ENCODE measurements around the gene KLHDC9.

KLHDC9 gene, protein sequence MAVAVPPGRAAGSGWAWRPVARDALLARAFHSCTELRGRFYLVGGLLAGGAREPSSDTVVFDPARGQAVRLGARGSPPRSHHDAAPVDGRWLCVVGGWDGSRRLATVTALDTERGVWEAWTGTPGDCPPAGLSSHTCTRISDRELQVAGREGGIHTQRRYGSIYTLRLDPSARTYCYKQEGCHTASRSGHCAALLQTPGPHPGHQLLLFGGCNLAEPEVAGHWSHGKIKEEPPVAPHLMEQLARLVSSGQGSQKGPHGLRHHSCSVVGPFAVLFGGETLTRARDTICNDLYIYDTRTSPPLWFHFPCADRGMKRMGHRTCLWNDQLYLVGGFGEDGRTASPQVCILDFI

DNA sequence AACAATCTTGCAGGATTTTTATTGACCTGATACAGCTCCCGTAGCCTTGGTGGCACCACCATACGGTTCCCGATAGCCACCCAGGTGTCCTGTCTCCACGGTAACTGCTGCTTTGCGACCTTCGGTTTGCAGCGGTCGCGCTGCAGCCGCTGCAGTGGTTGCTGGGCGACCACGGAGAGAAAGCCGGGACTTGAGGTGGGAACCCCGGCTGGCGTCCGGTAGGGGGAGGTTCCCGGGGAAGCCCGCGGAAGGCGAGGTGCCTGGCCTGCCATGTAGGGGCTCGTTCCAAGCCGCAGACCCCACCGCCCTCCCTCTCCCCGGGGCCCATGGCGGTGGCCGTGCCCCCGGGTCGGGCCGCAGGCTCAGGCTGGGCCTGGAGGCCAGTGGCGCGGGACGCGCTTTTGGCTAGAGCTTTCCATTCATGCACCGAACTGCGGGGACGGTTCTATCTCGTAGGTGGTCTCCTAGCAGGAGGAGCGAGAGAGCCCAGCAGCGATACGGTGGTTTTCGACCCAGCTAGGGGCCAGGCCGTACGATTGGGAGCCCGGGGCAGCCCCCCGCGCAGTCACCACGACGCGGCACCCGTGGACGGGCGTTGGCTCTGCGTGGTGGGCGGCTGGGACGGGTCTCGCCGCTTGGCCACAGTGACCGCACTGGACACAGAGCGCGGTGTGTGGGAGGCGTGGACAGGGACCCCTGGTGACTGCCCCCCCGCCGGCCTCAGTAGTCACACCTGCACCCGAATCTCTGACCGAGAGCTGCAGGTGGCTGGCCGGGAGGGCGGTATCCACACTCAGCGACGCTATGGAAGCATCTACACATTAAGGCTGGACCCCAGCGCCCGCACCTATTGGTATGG, at the start of gene KLHDC9:
KLHDC9 (plus strand) TSS at position 152 of the 859 bp plus-strand sequence; CDS start at position 327, 175 bp downstream.
- peak; percentile 98 for DNase-seq
- Histone ChIP-seq H3K4me3 (ENCODE audit: low read depth, low read length) (peak within 1 kb of the TSS; percentile 72), H3K27ac (peak within 1 kb of the TSS; percentile 74)

DNA sequence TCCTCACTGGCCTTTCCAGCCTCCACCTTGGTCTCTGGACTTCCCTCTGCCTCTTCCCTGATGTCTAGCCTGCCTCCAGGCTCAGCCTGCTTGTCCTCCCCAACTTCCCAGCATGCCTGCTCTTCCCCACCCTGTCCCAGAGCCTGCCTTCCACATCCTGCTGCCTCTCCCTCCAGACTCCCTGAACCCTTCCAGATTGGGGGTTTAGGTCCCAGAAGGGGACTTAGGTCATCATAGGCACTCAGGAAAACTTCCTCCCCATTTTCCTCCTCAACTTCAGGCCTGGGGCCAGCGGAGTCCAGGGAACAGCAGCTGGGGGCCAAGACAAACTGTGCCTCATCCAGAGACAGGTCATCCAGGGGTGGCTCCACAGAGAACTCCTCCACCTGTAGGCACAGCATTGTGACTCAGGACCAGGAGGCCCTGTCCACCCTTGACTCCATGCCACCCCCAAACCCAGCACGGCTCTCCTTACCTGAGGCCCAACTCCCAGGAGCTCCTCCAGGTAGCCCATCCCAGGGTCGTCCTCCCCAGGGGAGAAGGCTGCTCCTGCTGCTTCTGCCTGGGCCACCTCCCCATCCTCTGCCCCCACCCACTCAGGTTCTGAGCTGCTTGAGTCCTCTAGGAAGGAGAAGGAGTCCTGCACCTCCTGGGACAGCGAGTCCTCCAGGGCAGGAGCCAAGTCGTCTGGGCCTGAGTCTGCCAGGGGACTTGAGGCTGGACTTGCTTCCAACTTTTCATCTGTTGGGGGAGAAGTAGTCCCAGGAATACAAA, 49.0 kb upstream of the KLHDC9 start:
- TF ChIP-seq, protein P1, sequence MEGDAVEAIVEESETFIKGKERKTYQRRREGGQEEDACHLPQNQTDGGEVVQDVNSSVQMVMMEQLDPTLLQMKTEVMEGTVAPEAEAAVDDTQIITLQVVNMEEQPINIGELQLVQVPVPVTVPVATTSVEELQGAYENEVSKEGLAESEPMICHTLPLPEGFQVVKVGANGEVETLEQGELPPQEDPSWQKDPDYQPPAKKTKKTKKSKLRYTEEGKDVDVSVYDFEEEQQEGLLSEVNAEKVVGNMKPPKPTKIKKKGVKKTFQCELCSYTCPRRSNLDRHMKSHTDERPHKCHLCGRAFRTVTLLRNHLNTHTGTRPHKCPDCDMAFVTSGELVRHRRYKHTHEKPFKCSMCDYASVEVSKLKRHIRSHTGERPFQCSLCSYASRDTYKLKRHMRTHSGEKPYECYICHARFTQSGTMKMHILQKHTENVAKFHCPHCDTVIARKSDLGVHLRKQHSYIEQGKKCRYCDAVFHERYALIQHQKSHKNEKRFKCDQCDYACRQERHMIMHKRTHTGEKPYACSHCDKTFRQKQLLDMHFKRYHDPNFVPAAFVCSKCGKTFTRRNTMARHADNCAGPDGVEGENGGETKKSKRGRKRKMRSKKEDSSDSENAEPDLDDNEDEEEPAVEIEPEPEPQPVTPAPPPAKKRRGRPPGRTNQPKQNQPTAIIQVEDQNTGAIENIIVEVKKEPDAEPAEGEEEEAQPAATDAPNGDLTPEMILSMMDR (IDR thresholded peaks at IDR 0.05; ENCODE audit: low read depth, low read length) = no peak
- H3K4me3 ChIP-seq (ENCODE audit: low read depth, low read length) = no peak overlapping the region
- peaks cover 36% of the 10 kb centered on the region for H3K9me3 ChIP-seq (ENCODE audit: severe bottlenecking)
- peaks cover 3% of the 10 kb centered on the region; the same call in 1 of the 2 replicates for H3K36me3 ChIP-seq
- no peak overlapping the region for H3K27ac ChIP-seq
- H3K27me3 ChIP-seq (ENCODE audit: insufficient read depth, low read depth, severe bottlenecking) = no peaks in the 10 kb centered on the region
- DNase-seq = no peak

More for the DNA sequence above, at the start of gene KLHDC9:
- TF ChIP-seq, protein P1 (IDR thresholded peaks at IDR 0.05; ENCODE audit: low read depth, low read length) = peak; percentile 57
- peaks cover 29% of the 10 kb centered on the region for H3K36me3 ChIP-seq
- peaks cover 12% of the 10 kb centered on the region for H3K27me3 ChIP-seq (ENCODE audit: insufficient read depth, low read depth, severe bottlenecking)
- no peaks in the 10 kb centered on the region for H3K9me3 ChIP-seq (ENCODE audit: severe bottlenecking)

DNA sequence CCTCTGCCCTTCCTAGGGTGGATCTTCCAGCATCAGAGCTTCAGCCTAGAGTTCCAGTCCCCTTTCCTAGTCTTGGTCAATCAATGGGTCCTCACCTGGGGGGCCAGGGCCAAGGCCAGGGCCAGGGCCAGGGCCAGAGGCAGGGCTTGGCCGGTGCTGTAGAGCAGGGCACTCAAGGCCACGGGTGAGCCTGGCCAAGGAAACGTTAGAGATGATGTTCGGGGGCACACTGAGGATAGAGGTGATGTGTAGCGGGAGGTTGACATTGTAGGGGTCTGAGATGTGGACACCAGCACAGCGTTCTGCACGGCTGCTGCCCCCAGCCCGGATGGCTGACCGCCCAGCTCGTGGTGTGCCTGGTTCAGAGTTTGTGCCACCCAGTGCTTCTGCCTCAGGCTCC, 46.9 kb upstream of the KLHDC9 start:
- H3K27ac ChIP-seq = no peak overlapping the region
- no peak for DNase-seq
- peaks cover 4% of the 10 kb centered on the region for H3K27me3 ChIP-seq (ENCODE audit: insufficient read depth, low read depth, severe bottlenecking)
- no peaks in the 10 kb centered on the region for H3K36me3 ChIP-seq
- H3K4me3 ChIP-seq (ENCODE audit: low read depth, low read length) = no peak overlapping the region
- peaks cover 36% of the 10 kb centered on the region for H3K9me3 ChIP-seq (ENCODE audit: severe bottlenecking)
- TF ChIP-seq, protein P1 (IDR thresholded peaks at IDR 0.05; ENCODE audit: low read depth, low read length) = no peak

DNA sequence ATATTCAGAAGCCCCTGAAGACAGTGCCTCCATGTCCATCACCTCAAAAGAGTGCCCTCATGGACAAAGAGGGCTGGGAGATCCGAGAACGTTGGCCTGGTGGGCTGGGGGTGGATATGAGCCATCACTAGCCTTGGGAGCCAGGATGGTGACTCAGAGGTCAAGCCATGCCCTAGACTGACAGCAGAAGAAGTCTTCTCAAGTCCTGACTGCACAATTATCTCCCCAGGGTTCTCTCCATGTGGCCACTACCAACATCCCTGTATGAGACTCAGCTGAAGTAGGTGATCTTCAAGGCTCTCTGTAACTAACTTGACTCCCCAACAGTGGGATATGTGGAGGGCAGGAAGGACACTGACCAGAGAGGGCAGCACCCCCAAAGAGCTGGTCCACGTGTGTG, 45.3 kb upstream of the KLHDC9 start:
- Histone ChIP-seq H3K9me3 (ENCODE audit: severe bottlenecking) (peaks cover 20% of the 10 kb centered on the region), H3K27ac (no peak overlapping the region), H3K36me3 (no peaks in the 10 kb centered on the region), H3K4me3 (ENCODE audit: low read depth, low read length) (no peak overlapping the region), H3K27me3 (ENCODE audit: insufficient read depth, low read depth, severe bottlenecking) (peaks cover 4% of the 10 kb centered on the region)
- TF ChIP-seq, protein P1 (IDR thresholded peaks at IDR 0.05; ENCODE audit: low read depth, low read length) = no peak
- no peak for DNase-seq

DNA sequence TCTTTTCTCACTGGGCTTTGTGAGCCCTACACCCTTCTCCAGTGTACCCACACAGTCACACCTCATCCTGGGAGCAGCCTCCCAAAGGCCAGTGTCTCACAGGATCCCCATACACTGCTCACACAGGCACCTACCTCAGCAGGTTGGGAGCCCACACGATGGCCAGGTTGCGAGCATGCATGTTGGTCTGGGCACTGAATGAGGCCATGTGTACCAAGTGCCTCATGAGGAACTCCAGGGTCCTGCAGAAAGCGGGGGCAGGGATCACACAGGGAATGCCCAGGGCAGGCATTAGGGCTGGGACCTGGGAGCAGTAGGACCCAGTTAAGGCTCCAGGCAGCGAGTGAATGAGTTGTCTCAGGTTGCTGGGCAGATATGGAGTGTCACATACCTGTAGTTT, 43.9 kb upstream of the KLHDC9 start:
- no peak overlapping the region for H3K27ac ChIP-seq
- no peak overlapping the region for H3K4me3 ChIP-seq (ENCODE audit: low read depth, low read length)
- peaks cover 4% of the 10 kb centered on the region for H3K27me3 ChIP-seq (ENCODE audit: insufficient read depth, low read depth, severe bottlenecking)
- H3K9me3 ChIP-seq (ENCODE audit: severe bottlenecking) = peaks cover 7% of the 10 kb centered on the region
- no peak for DNase-seq
- TF ChIP-seq, protein P1 (IDR thresholded peaks at IDR 0.05; ENCODE audit: low read depth, low read length) = no peak
- H3K36me3 ChIP-seq = no peaks in the 10 kb centered on the region
